Measurements from ENCODE around the gene NFKBIL1.

GRCh38 chr6:31546958-31547726, at the start of gene NFKBIL1:
- TF ChIP-seq CTCF (conservative IDR thresholded peaks at IDR 0.05; ENCODE audit: low read length), result no peak
- TF ChIP-seq EZH2phosphoT487 (IDR thresholded peaks at IDR 0.05; ENCODE audit: borderline replicate concordance), result no peak
